Measurements from ENCODE around the gene AFAP1. TPM values are rescaled to one million over a fixed set of nuclear protein-coding genes. Genes with fewer than 3 reads are reported as not detected.

AFAP1 gene
- total RNA-seq, 1 experiment from 2014 or later: 27.6 TPM

DNA sequence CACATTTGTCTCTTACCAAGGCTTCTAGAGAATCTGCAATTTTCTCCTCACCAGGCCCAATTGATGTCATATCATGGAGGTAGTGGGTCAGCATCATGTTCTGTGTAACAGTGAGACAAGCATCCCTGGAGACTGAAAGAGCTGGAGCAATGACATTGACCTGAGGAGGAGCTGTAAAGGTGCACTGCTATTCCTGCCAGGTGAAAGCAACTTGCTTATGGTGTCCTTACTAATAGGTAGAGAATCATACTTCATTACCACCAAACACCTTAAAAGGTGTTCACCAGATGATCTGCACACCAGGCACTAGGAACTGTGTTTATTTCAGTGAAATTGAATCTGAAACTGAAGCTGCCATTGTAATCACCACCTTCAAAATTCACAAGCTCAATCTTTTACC lies 188.7 kb downstream of the AFAP1 start:
- H3K36me3 Mint-ChIP-seq (ENCODE audit: insufficient read depth, unreplicated experiment): peaks cover 59% of the 10 kb centered on the region
- H3K9me3 Mint-ChIP-seq (ENCODE audit: unreplicated experiment): no peaks in the 10 kb centered on the region

GRCh38 chr4:7750523-7750922 lies 189.1 kb downstream of the AFAP1 start:
- CTCF ChIA-PET: interaction anchor here (0.6 to 1.2 kb wide), 2 partner anchors 11 to 37 kb away, joined by 3 to 4 read pairs; no protein-coding TSS in a partner anchor
- H3K9me3 ChIP-seq: no peaks in the 10 kb centered on the region
- H3K4me1 Mint-ChIP-seq (ENCODE audit: low read depth, unreplicated experiment): peaks cover 53% of the 10 kb centered on the region
- no TSS peak for BruUV-seq (replicated peaks)
- H3K4me1 ChIP-seq: peaks cover 56% of the 10 kb centered on the region
- no peaks in the 10 kb centered on the region for H3K36me3 ChIP-seq (ENCODE audit: control insufficient read depth, insufficient read depth, low read length)
- no peak overlapping the region for H3K4me3 ChIP-seq (ENCODE audit: low read depth, low read length)
- H3K4me3 Mint-ChIP-seq (ENCODE audit: unreplicated experiment): peak overlapping the region; percentile 66
- peaks cover 58% of the 10 kb centered on the region for H3K36me3 Mint-ChIP-seq (ENCODE audit: insufficient read depth, unreplicated experiment)
- no peaks in the 10 kb centered on the region for H3K9me3 Mint-ChIP-seq (ENCODE audit: unreplicated experiment)
- intact Hi-C loops (cut with micrococcal nuclease; ENCODE audit: unreplicated experiment): loop anchor here (1.0 kb wide), 1 partner anchor 12 kb away; no protein-coding TSS in a partner anchor
- DNase-seq: no peak
- no peaks in the 10 kb centered on the region for H3K27me3 ChIP-seq (replicated peaks; ENCODE audit: control insufficient read depth, insufficient read depth, low read length)
- POLR2A ChIA-PET: no interaction called here
- H3K27ac Mint-ChIP-seq (ENCODE audit: unreplicated experiment): peak overlapping the region; percentile 62
- H3K27me3 Mint-ChIP-seq (ENCODE audit: insufficient read depth, unreplicated experiment): no peaks in the 10 kb centered on the region
- no peak for TF ChIP-seq CTCF (IDR thresholded peaks at IDR 0.05; ENCODE audit: insufficient read depth in 1 of 2, low read depth in 1 of 2, low read length in 1 of 2, severe bottlenecking in 1 of 2, unreplicated experiment in 1 of 2)

More for the DNA sequence above, 188.7 kb downstream of the AFAP1 start:
- H3K4me3 Mint-ChIP-seq (ENCODE audit: unreplicated experiment): no peak overlapping the region
- H3K27ac Mint-ChIP-seq (ENCODE audit: unreplicated experiment): peak overlapping the region; percentile 62
- intact Hi-C loops (cut with micrococcal nuclease; ENCODE audit: unreplicated experiment): loop anchor here (1.0 kb wide), 1 partner anchor 11 kb away; no protein-coding TSS in a partner anchor
- H3K4me3 ChIP-seq (ENCODE audit: low read depth, low read length): no peak overlapping the region
- TF ChIP-seq CTCF (IDR thresholded peaks at IDR 0.05; ENCODE audit: insufficient read depth in 1 of 2, low read depth in 1 of 2, low read length in 1 of 2, severe bottlenecking in 1 of 2, unreplicated experiment in 1 of 2): no peak
- peaks cover 56% of the 10 kb centered on the region for H3K4me1 ChIP-seq
- H3K36me3 ChIP-seq (ENCODE audit: control insufficient read depth, insufficient read depth, low read length): no peaks in the 10 kb centered on the region
- H3K9me3 ChIP-seq: no peaks in the 10 kb centered on the region
- no TSS peak for BruUV-seq (replicated peaks)
- DNase-seq: no peak
- CTCF ChIA-PET: interaction anchor here (0.6 to 1.2 kb wide), 2 partner anchors 11 to 194 kb away, joined by 4 read pairs; no protein-coding TSS in a partner anchor
- peaks cover 53% of the 10 kb centered on the region for H3K4me1 Mint-ChIP-seq (ENCODE audit: low read depth, unreplicated experiment)
- H3K27me3 Mint-ChIP-seq (ENCODE audit: insufficient read depth, unreplicated experiment): no peaks in the 10 kb centered on the region
- H3K27me3 ChIP-seq (replicated peaks; ENCODE audit: control insufficient read depth, insufficient read depth, low read length): no peaks in the 10 kb centered on the region
- POLR2A ChIA-PET: no interaction called here

DNA sequence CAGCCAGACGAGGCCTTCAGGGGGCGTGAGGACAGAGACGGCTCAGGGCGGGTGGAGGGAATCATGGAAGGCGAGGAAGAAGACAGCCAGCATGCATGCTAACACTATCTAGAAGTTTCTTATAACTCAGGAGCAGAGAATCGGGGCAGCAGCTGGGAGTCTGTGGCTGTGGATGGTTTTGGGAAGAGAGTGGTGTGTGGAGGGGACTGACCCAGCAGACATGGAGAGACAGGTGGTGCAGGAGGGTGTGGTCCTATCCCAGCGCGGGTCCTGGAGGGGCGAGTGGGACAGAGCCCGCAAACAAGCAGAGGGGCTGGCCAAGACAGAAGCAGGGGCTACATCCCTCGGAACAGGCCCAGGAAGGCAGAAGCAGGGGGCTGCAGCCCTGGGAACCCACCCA lies 192.1 kb downstream of the AFAP1 start:
- TF ChIP-seq CTCF (IDR thresholded peaks at IDR 0.05; ENCODE audit: insufficient read depth in 1 of 2, low read depth in 1 of 2, low read length in 1 of 2, severe bottlenecking in 1 of 2, unreplicated experiment in 1 of 2): no peak

More for the DNA sequence above, 192.1 kb downstream of the AFAP1 start:
- Mint-ChIP-seq H3K36me3 (ENCODE audit: insufficient read depth, unreplicated experiment) (peaks cover 53% of the 10 kb centered on the region), H3K27me3 (ENCODE audit: insufficient read depth, unreplicated experiment) (no peaks in the 10 kb centered on the region), H3K4me1 (ENCODE audit: low read depth, unreplicated experiment) (peaks cover 53% of the 10 kb centered on the region), H3K27ac (ENCODE audit: unreplicated experiment) (peak overlapping the region; percentile 62), H3K9me3 (ENCODE audit: unreplicated experiment) (no peaks in the 10 kb centered on the region), H3K4me3 (ENCODE audit: unreplicated experiment) (peak overlapping the region; percentile 49)
- Histone ChIP-seq H3K27me3 (replicated peaks; ENCODE audit: control insufficient read depth, insufficient read depth, low read length) (no peaks in the 10 kb centered on the region), H3K9me3 (no peaks in the 10 kb centered on the region), H3K4me1 (peaks cover 53% of the 10 kb centered on the region), H3K36me3 (ENCODE audit: control insufficient read depth, insufficient read depth, low read length) (no peaks in the 10 kb centered on the region), H3K4me3 (ENCODE audit: low read depth, low read length) (no peak overlapping the region)
- no peak for DNase-seq
- ChIA-PET CTCF (no interaction called here), POLR2A (no interaction called here)
- intact Hi-C loops (cut with micrococcal nuclease; ENCODE audit: unreplicated experiment): no loop called here
- BruUV-seq (replicated peaks): no TSS peak

Data from Caco-2 (cell line).